HepG2 (cell line): ENCODE data around the gene LYPD4. TPM values are rescaled to one million over a fixed set of nuclear protein-coding genes. Genes with fewer than 3 reads are reported as not detected.

Source experiments
- CSRNP2 ChIP-seq: sonication (generic); formaldehyde crosslinking; conservative IDR thresholded peaks from 2 replicates; pipeline ENCODE4 v1.8.0; 2022; ENCODE audit warnings: low read depth, missing genetic modification reagents
- MAZ ChIP-seq, 2 experiments: sonication (generic) in 1 of 2; formaldehyde crosslinking in 1 of 2; IDR thresholded peaks; 2 replicates each; pipeline versions ENCODE4 v1.5.0 to v1.6.1; 2012 to 2020; ENCODE audit warnings: low read depth in 2 of 2, mild to moderate bottlenecking in 2 of 2, borderline replicate concordance in 1 of 2, improper control_type of control experiment in 1 of 2, low read length in 1 of 2, missing genetic modification reagents in 1 of 2, moderate library complexity in 1 of 2
- MZF1 ChIP-seq: sonication (generic); formaldehyde crosslinking; IDR thresholded peaks from 2 replicates; pipeline ENCODE4 v1.8.1; 2023; ENCODE audit warnings: mild to moderate bottlenecking, missing genetic modification reagents, borderline replicate concordance
- NR3C1 ChIP-seq: sonication (generic); formaldehyde crosslinking; IDR thresholded peaks from 2 replicates; pipeline ENCODE4 v1.4.0; 2020; ENCODE audit warnings: missing genetic modification reagents
- ZNF570 ChIP-seq: sonication (generic); formaldehyde crosslinking; IDR thresholded peaks from 2 replicates; pipeline ENCODE4 v1.4.0; 2020; ENCODE audit warnings: mild to moderate bottlenecking, missing genetic modification reagents, borderline replicate concordance
- ZNF589 ChIP-seq: sonication (generic); formaldehyde crosslinking; conservative IDR thresholded peaks from 2 replicates; pipeline ENCODE4 v1.8.0; 2022; ENCODE audit warnings: mild to moderate bottlenecking, moderate library complexity, missing genetic modification reagents
- ZNF770 ChIP-seq: sonication (generic); formaldehyde crosslinking; IDR thresholded peaks from 2 replicates; pipeline ENCODE4 v1.5.0; 2020; ENCODE audit warnings: mild to moderate bottlenecking, missing genetic modification reagents
- polyA plus RNA-seq, 8 experiments: library from polyadenylated mRNA; depleted of rRNA in 3 of 8; stranded (reverse) in 7 of 8; unstranded in 1 of 8; fragments of >200 nt; fragmentation: Illumina TruSeq in 4 of 8; extraction: Trizol in 4 of 8; gene quantifications; 2 replicates each; pipeline versions ENCODE4 v1.2.1 to v1.2.3, GENCODE V29; 2011 to 2016; ENCODE audit warnings: low read depth in 4 of 8, missing spikeins in 1 of 8, mixed read lengths in 1 of 8; ENCODE audit not compliant: insufficient read depth in 1 of 8
- total RNA-seq, 5 experiments: library from RNA; depleted of rRNA; stranded (reverse); fragments of >200 nt; fragmentation: Illumina TruSeq; extraction: Trizol; gene quantifications; 2 replicates each; pipeline ENCODE4 v1.2.3, GENCODE V29; 2016; ENCODE audit warnings: low read depth in 1 of 5

The LYPD4 gene
- total and polyA plus RNA-seq, 2 of the 13 experiments (the other 11 are each of a cell fraction or from before 2014, with no cell fraction given): not detected

- no peak for TF ChIP-seq MZF1 (CRISPR knock-in tag)
- no peak for TF ChIP-seq CSRNP2 (CRISPR knock-in tag)
- no peak for TF ChIP-seq NR3C1 (CRISPR knock-in tag)
- TF ChIP-seq ZNF589: no peak
- no peak for TF ChIP-seq ZNF770 (CRISPR knock-in tag)
- no peak for TF ChIP-seq MAZ (IDR thresholded peaks at IDR 0.05; ENCODE audit: borderline replicate concordance, low read depth, low read length)
- no peak for TF ChIP-seq MAZ (CRISPR knock-in tag; IDR thresholded peaks at IDR 0.05; ENCODE audit: low read depth)
- no peak for TF ChIP-seq ZNF570 (CRISPR knock-in tag)
Observed at GRCh38 chr19:41879080-41879479, 34.6 kb upstream of the LYPD4 start (continued).
